Lung (tissue), 12 donors: ENCODE measurements around the gene SCUBE3. TPM values are rescaled to one million over a fixed set of nuclear protein-coding genes. Genes with fewer than 3 reads are reported as not detected.

Source experiments
- ATAC-seq: fragments of 200-7000 bp; cut with Tn5 transposase; one replicate; pipeline ENCODE4 v1.9.1; 2020; ENCODE audit warnings: moderate number of reproducible peaks; ENCODE audit not compliant: insufficient read depth, low FRiP score
- DNase-seq, 3 donors: peaks; one replicate each; pipeline ENCODE4 v3.0.0-alpha.2; 2013 to 2017
- H3K27ac ChIP-seq, 2 donors: one replicate each; pipeline ENCODE4 v1.5.1; 2013; ENCODE audit warnings: mild to moderate bottlenecking in 2 of 2, moderate library complexity in 2 of 2, control low read depth in 1 of 2, inconsistent platforms in 1 of 2, low read depth in 1 of 2, low read length in 1 of 2
- H3K27me3 ChIP-seq, 3 donors: one replicate each; pipeline ENCODE4 v1.5.1; 2013; ENCODE audit warnings: low read length in 2 of 3; ENCODE audit not compliant: control insufficient read depth in 3 of 3, insufficient read depth in 3 of 3
- H3K36me3 ChIP-seq, 4 donors: one replicate each; pipeline ENCODE4 v1.5.1; 2013; ENCODE audit warnings: low read length in 4 of 4, mild to moderate bottlenecking in 1 of 4, moderate library complexity in 1 of 4; ENCODE audit not compliant: control insufficient read depth in 4 of 4, insufficient read depth in 4 of 4
- H3K4me1 ChIP-seq, 5 donors: one replicate each; pipeline ENCODE4 v1.5.1; 2013; ENCODE audit warnings: low read length in 5 of 5, mild to moderate bottlenecking in 2 of 5, moderate library complexity in 1 of 5; ENCODE audit not compliant: control insufficient read depth in 5 of 5, insufficient read depth in 5 of 5
- H3K4me3 ChIP-seq: one replicate; pipeline ENCODE4 v1.5.1; 2013; ENCODE audit warnings: mild to moderate bottlenecking, control low read depth, moderate library complexity
- H3K9ac ChIP-seq, 2 donors: one replicate each; pipeline ENCODE4 v1.5.1; 2013; ENCODE audit warnings: low read length in 2 of 2, control low read depth in 1 of 2; ENCODE audit not compliant: insufficient read depth in 1 of 2
- H3K9me3 ChIP-seq, 4 donors: one replicate each; pipeline ENCODE4 v1.5.1; 2013; ENCODE audit warnings: low read length in 3 of 4, mild to moderate bottlenecking in 1 of 4, moderate library complexity in 1 of 4; ENCODE audit not compliant: control insufficient read depth in 4 of 4, insufficient read depth in 3 of 4
- CTCF ChIP-seq: IDR thresholded peaks from 2 replicates; pipeline ENCODE4 v1.5.1; 2012; ENCODE audit warnings: mild to moderate bottlenecking; ENCODE audit errors: control extremely low read depth, extremely low read depth
- WGBS, 2 donors: extraction: QIAGEN DNeasy Blood & Tissue Kit; methylation state at CpG; one replicate each; pipeline ENCODE4 v1.1.7; 2013; 5-methylcytosine and 5-hydroxymethylcytosine counted together
- polyA plus RNA-seq, 2 donors: library from polyadenylated mRNA; stranded (reverse); fragments of 200-250 nt; gene quantifications; one replicate each; pipeline ENCODE4 v1.2.1, GENCODE V29; 2013
- total RNA-seq, 2 donors: library from RNA; depleted of rRNA in 1 of 2; stranded (reverse); fragments of >200 nt in 1 of 2; gene quantifications; one replicate each; pipeline ENCODE4 v1.2.1, GENCODE V29; 2014 to 2021
- donor health status: control.
- donor health status: control.
- donor health status: Bipolar disorder and iron deficiency.
- donor health status: healthy.
- donor health status: DM: yes; HTN: yes; CAD: no.

The SCUBE3 gene
- total and polyA plus RNA-seq, 4 donors = 0.02 to 2.1 (median 0.92) TPM

- no peak for TF ChIP-seq CTCF
- Histone ChIP-seq H3K27me3 (no peaks in the 10 kb centered on the region), H3K4me3 (no peak overlapping the region), H3K9me3 (no peaks in the 10 kb centered on the region), H3K27ac (no peak overlapping the region), H3K9ac (no peak overlapping the region), H3K4me1 (peaks cover 0 to 32% (median 13%) of the 10 kb centered on the region in 5 donors), H3K36me3 (no peaks in the 10 kb centered on the region)
- ATAC-seq (no peak), DNase-seq (peak in 2 of 3 donors; percentile 24 to 25)
- WGBS, 2 donors = 64 to 69% methylated on average over 3 of the region's 3 CpGs
These were observed 23.7 kb downstream of the SCUBE3 start for GRCh38 chr6:35237476-35237875.

GRCh38 chr6:35238843-35239289 is 25.1 kb downstream of the SCUBE3 start:
- WGBS, 2 donors = 23 to 30% methylated on average over 3 of the region's 3 CpGs
- H3K4me1 ChIP-seq = peaks cover 0 to 32% (median 13%) of the 10 kb centered on the region in 5 donors
- no peaks in the 10 kb centered on the region for H3K36me3 ChIP-seq
- peak overlapping the region in 1 of 2 donors; percentile 4 for H3K27ac ChIP-seq
- no peaks in the 10 kb centered on the region for H3K9me3 ChIP-seq
- no peaks in the 10 kb centered on the region for H3K27me3 ChIP-seq
- no peak overlapping the region for H3K4me3 ChIP-seq
- DNase-seq = peak; percentile 67 to 80 (median 78)
- TF ChIP-seq CTCF = no peak
- H3K9ac ChIP-seq = peak overlapping the region in 1 of 2 donors; percentile 7
- ATAC-seq = no peak

- Histone ChIP-seq H3K4me3 (no peak overlapping the region), H3K9ac (no peak overlapping the region), H3K27me3 (no peaks in the 10 kb centered on the region), H3K27ac (no peak overlapping the region), H3K9me3 (no peaks in the 10 kb centered on the region), H3K36me3 (peaks cover 0 to 4% (median 0%) of the 10 kb centered on the region in 4 donors), H3K4me1 (peaks cover 0 to 32% (median 13%) of the 10 kb centered on the region in 5 donors)
- no peak for TF ChIP-seq CTCF
- ATAC-seq = no peak
- DNase-seq = no peak
- WGBS, 2 donors = 86 to 89% methylated on average over 4 of the region's 4 CpGs
These were observed 25.8 kb downstream of the SCUBE3 start for GRCh38 chr6:35239581-35239980.
